ENCODE data around the gene RNPEP.
"Not testable (repeated sequence)": the region's sequence is repeated elsewhere in the genome, so short reads cannot be mapped to it uniquely, and the experiment has no call there.

The RNPEP gene

DNA sequence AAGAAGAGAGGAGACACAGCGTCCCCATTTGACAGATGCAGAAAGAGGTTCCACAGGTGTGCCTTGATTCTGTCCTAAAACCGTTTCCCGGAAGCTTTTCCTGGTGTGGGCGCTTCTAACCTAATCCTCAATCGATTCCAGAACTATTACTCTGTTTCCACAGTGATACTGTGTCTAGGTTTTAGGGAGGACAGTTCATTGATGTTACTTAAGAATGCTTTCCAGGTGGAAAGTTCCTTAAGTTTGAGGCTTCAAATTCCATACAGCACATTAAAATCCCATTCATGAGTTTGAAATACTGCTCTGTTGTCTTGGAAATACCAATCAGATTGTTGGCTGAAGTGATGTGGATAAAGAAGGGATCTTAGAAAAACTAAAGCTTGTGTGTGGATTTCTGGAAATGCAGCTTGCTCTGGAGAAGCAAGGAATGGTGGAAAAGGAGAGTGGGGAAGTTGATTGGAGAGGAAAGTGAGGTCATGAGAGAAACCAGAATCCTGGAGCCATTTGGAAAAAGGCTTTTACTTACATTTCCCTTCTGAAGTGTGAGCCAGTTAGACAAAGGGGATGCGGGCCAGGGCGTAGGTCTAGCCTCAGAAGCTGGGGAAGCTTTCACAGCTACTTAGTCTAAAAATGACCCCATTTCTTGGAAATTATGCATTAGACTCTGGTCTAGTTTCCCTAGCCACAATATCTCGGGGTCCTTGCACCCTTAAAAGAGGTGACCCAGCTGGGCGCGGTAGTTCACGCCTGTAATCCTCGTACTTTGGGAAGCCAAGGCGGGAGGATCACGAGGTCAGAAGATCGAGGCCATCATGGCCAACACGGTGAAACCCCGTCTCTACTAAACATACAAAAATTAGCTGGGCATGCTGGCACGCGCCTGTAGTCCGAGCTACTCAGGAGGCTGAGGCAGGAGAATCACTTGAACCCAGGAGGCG, 34.6 kb downstream of the RNPEP start:
- no peaks in the 10 kb centered on the region for H3K9me3 ChIP-seq (ENCODE audit: low read length)
- no peaks in the 10 kb centered on the region for H3K36me3 ChIP-seq (ENCODE audit: insufficient read depth, low read length)
- H3K4me1 ChIP-seq (ENCODE audit: insufficient read depth, low read length): no peaks in the 10 kb centered on the region
- H3K27me3 ChIP-seq (ENCODE audit: insufficient read depth, low read length): peaks cover under 1% of the 10 kb centered on the region
- H3K4me3 ChIP-seq (ENCODE audit: low read length): no peak overlapping the region
- H2AFZ ChIP-seq (ENCODE audit: low read depth, low read length): no peak overlapping the region

DNA sequence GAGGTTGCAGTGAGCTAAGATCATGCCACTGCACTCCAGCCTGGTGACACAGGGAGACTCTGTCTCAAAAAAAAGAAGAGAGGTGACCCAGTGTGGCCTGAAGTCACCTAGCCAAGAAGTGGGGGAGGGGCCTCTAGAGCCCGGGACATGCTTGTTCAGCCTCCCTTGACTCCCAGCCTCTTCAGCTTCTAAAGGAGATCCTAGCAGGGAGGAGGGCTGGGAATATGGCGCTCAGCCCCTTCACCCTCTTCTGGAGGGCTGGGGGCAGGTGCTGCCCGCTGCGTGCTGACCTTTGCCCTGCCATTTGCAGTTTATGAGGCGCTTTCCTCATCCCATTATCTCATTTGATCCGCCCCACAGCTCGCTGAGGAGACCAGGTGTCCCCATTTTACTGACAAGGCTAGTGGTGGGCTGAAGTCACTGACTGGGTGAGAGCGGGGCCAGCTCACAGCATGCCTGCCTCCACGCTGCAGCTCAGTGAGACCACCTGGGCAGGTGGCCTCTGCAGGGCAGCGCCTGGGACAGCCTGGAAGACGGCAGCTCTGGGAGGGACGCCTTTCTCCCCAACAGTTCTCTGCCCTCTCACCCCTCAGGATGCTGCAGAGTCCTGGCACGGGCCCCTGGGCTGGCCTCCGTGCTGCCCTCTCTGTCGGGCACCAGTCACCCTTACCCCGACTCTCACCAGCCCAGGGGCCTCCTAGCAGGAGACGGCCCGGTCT, 35.5 kb downstream of the RNPEP start:
- Histone ChIP-seq H3K9me3 (ENCODE audit: low read length) (no peaks in the 10 kb centered on the region), H3K4me3 (ENCODE audit: low read length) (no peak overlapping the region), H2AFZ (ENCODE audit: low read depth, low read length) (no peak overlapping the region), H3K36me3 (ENCODE audit: insufficient read depth, low read length) (no peaks in the 10 kb centered on the region), H3K27me3 (ENCODE audit: insufficient read depth, low read length) (no peaks in the 10 kb centered on the region), H3K4me1 (ENCODE audit: insufficient read depth, low read length) (no peaks in the 10 kb centered on the region)

DNA sequence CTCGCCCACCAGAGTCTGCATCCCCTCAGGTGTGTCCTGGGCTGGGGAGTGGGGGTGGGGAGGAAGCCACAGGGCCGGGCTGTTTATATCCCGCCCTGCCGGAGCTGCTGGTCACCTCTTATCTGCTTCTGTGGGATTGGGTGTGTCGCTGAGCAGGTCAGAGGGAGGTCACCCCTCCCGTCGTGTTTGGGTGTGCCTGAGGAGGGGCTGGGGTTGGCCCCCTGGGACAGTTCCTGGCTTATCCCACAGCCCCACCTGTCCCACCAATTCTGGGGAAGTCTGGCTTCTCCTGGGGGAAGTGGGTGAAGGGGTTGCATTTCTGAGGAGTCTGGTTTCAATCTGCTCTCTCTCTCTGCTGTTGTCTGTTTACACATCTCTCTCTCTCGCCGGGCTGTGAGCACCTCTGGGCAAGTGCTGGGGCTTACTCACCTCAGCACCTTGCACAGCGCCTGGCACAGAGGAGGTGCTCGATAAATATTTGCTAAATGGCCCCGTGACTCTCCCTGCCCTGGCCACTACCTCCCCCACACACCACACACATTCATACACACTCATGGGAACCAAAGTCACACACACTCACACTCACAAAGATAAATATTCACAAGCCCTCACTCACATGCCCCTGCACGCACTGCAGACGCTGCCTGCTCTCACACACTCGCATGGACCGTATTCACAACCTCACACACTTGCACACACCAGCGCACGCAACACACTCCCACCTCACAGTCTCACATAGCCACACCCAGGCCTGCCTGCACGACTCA, 36.2 kb downstream of the RNPEP start:
- H2AFZ ChIP-seq (ENCODE audit: low read depth, low read length): no peak overlapping the region
- H3K36me3 ChIP-seq (ENCODE audit: insufficient read depth, low read length): no peaks in the 10 kb centered on the region
- no peaks in the 10 kb centered on the region for H3K4me1 ChIP-seq (ENCODE audit: insufficient read depth, low read length)
- H3K27me3 ChIP-seq (ENCODE audit: insufficient read depth, low read length): no peaks in the 10 kb centered on the region
- no peaks in the 10 kb centered on the region for H3K9me3 ChIP-seq (ENCODE audit: low read length)
- H3K4me3 ChIP-seq (ENCODE audit: low read length): no peak overlapping the region

DNA sequence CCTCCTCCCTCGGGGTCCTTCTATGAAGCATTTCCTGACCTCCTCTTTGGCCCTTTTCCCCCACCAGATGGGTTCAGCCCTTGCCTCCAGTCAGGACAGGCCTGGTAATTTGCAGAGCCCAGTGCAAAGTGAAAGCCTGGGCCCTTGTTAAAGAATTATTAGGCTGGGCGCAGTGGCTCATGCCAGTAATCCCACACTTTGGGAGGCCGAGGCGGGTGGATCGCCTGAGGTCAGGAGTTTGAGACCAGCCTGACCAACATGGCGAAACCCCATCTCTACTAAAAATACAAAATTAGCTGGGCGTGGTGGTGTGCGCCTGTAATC, 36.7 kb downstream of the RNPEP start:
- not testable (repeated sequence) for H3K27me3 ChIP-seq (ENCODE audit: insufficient read depth, low read length); H3K9me3 ChIP-seq (ENCODE audit: low read length); H3K4me1 ChIP-seq (ENCODE audit: insufficient read depth, low read length); H3K4me3 ChIP-seq (ENCODE audit: low read length); H3K36me3 ChIP-seq (ENCODE audit: insufficient read depth, low read length); H2AFZ ChIP-seq (ENCODE audit: low read depth, low read length)

DNA sequence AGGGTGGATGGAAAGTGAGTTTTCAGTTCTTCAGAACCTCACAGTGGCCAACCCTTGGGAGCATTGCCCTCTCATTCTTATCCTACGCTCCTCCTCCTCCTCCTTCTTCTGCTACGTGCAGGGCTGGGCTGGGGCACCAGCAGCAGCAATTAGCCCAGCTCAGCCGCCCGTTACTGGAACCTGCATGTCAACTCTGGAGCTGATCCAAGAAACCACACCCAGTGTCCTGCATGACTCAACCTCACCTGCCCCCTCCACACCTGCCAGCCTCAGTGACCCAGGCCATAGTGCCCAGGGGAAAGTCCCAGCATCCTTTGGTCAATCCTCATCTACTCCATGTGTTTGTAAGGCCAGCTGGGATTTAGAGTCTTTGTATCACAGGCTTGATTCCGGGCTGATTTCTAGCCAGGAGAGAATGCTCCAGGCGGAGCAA, 40.6 kb downstream of the RNPEP start:
- Histone ChIP-seq H3K27me3 (ENCODE audit: insufficient read depth, low read length) (no peaks in the 10 kb centered on the region), H3K4me1 (ENCODE audit: insufficient read depth, low read length) (no peaks in the 10 kb centered on the region), H3K4me3 (ENCODE audit: low read length) (no peak overlapping the region), H3K9me3 (ENCODE audit: low read length) (no peaks in the 10 kb centered on the region), H2AFZ (ENCODE audit: low read depth, low read length) (no peak overlapping the region), H3K36me3 (ENCODE audit: insufficient read depth, low read length) (no peaks in the 10 kb centered on the region)

DNA sequence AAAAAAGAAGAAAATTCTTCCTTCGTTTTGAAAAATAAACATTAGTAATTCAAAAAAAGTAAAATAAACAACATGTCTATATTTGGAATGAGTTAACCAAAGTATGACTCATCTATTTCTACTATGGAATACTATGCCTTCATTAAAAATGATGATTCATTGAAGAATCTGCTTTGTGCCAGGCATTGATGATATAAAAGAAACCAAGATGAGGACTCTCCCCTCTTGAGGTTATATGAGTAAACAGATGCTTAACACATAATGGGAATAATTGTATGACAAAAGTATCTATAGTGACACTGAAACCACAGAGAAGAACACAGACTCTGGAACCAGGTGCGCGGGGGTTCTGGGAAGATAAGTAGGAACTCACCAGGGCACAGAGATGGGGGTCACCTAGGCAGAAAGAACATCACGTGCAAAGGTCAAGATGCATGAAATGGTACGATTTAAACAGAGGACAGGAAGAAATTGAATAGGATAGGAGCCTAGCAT, 46.8 kb downstream of the RNPEP start:
- Histone ChIP-seq H3K27me3 (ENCODE audit: insufficient read depth, low read length) (peaks cover 2% of the 10 kb centered on the region), H3K36me3 (ENCODE audit: insufficient read depth, low read length) (no peaks in the 10 kb centered on the region), H3K4me3 (ENCODE audit: low read length) (no peak overlapping the region), H3K9me3 (ENCODE audit: low read length) (no peaks in the 10 kb centered on the region), H3K4me1 (ENCODE audit: insufficient read depth, low read length) (no peaks in the 10 kb centered on the region), H2AFZ (ENCODE audit: low read depth, low read length) (no peak overlapping the region)

DNA sequence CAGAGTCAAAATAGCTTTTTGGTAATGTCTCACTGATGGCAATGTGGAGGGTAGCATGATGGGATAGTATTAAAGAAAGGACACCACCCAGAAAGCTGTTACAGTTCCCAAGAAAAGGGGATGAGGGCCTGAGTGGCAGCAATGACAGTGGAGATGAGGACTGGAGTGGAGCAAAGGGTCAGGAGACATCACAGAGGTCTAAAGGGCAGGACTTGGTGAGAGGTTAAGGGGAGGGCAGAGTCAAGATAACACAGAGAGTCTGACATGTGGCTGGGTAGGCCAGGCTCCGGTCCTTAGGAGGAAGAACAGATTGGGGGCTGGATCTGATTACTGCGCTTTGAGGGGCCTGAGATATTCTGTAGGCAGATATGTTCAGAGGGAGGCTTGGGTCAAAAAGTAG, 47.3 kb downstream of the RNPEP start:
- no peak overlapping the region for H3K4me3 ChIP-seq (ENCODE audit: low read length)
- no peaks in the 10 kb centered on the region for H3K4me1 ChIP-seq (ENCODE audit: insufficient read depth, low read length)
- no peaks in the 10 kb centered on the region for H3K36me3 ChIP-seq (ENCODE audit: insufficient read depth, low read length)
- H2AFZ ChIP-seq (ENCODE audit: low read depth, low read length): no peak overlapping the region
- H3K27me3 ChIP-seq (ENCODE audit: insufficient read depth, low read length): peaks cover 2% of the 10 kb centered on the region
- no peaks in the 10 kb centered on the region for H3K9me3 ChIP-seq (ENCODE audit: low read length)

DNA sequence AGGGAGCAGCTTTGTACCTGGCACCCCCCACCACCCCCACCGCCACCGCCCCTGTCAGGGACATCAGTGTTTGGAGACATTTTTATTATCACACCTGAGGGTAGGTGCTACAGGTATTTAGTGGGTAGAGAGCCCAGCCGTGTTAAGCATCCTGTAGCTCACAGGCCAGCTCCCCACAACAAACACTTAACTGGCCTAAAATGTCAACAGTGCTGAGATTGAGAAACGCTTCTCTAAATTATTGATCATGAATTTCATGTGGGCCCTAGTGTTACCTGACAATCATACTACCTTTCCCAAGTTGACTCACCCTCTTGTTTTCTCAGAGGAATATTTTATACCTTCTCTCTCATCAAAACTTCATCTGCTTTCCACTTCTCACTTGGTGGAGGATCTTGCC, 49.3 kb downstream of the RNPEP start:
- Histone ChIP-seq H3K4me1 (ENCODE audit: insufficient read depth, low read length) (no peaks in the 10 kb centered on the region), H3K9me3 (ENCODE audit: low read length) (no peaks in the 10 kb centered on the region), H3K4me3 (ENCODE audit: low read length) (no peak overlapping the region), H3K36me3 (ENCODE audit: insufficient read depth, low read length) (no peaks in the 10 kb centered on the region), H3K27me3 (ENCODE audit: insufficient read depth, low read length) (peaks cover 2% of the 10 kb centered on the region), H2AFZ (ENCODE audit: low read depth, low read length) (no peak overlapping the region)

DNA sequence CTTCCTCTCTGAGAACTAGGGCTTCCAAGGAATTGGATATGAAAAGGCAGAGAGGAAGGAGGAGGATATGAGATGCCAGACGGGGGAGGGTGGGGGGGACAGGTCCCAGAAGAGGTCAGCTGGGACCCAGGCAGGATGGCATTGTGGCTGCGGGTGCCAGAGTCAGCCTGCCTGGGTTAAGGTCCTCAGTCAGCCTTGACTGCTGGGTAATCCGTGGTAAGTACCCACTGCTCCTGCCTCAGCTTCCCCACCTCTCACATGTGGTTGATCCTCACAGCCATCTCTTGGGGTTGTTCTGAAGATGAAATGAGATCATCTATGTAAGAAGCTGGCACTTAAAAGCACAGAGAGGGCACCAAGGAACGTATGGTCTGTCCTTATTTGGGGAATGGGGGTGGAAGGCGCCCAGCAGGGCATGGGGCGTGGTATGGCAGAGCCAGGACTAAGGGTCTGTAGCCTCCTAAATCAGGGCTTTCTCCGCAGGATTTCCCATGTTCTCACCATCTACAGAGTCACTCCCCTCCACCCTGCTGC, 51.8 kb downstream of the RNPEP start:
- Histone ChIP-seq H3K27me3 (ENCODE audit: insufficient read depth, low read length) (peaks cover 2% of the 10 kb centered on the region), H3K4me3 (ENCODE audit: low read length) (no peak overlapping the region), H3K36me3 (ENCODE audit: insufficient read depth, low read length) (no peaks in the 10 kb centered on the region), H2AFZ (ENCODE audit: low read depth, low read length) (no peak overlapping the region), H3K9me3 (ENCODE audit: low read length) (no peaks in the 10 kb centered on the region), H3K4me1 (ENCODE audit: insufficient read depth, low read length) (no peaks in the 10 kb centered on the region)

DNA sequence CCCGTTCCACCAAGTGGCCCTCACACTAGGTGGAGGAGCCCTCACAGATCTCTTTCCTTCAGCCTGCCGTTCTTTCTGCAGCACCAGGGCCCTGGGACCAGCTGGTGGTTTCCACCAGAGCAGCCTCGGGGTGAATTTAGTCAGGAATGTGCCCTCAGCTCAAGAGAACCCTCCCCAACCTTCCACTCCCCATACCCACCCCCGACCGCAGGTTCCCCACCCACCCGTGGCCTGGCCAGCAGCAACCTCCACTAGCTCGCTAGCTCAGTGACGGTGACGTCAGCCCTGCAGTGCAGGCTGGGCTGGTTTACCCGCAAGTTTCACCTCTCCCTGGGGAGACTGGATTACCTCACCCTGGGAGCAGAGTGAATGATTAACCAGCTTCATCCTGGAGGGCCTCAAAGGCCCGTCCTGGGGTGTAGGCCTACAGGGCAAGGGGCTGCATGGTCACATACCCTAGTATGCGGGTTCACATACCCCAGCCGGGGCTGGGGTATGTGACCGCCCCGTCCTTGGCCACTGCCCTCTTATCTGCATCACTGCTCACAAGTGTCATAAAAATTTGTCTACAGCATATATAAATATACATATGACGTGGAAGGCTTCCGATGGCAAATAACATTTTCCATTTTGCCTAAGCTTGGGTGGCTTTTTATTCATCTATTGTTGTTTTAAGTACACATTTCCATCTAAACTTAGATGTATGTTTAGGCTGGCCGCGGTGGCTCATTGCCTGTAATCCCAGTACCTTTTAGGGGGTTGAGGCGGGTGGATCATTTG, 52.4 kb downstream of the RNPEP start:
- Histone ChIP-seq H3K27me3 (ENCODE audit: insufficient read depth, low read length) (peaks cover 2% of the 10 kb centered on the region), H2AFZ (ENCODE audit: low read depth, low read length) (no peak overlapping the region), H3K4me3 (ENCODE audit: low read length) (no peak overlapping the region), H3K9me3 (ENCODE audit: low read length) (no peaks in the 10 kb centered on the region), H3K4me1 (ENCODE audit: insufficient read depth, low read length) (no peaks in the 10 kb centered on the region), H3K36me3 (ENCODE audit: insufficient read depth, low read length) (no peaks in the 10 kb centered on the region)

DNA sequence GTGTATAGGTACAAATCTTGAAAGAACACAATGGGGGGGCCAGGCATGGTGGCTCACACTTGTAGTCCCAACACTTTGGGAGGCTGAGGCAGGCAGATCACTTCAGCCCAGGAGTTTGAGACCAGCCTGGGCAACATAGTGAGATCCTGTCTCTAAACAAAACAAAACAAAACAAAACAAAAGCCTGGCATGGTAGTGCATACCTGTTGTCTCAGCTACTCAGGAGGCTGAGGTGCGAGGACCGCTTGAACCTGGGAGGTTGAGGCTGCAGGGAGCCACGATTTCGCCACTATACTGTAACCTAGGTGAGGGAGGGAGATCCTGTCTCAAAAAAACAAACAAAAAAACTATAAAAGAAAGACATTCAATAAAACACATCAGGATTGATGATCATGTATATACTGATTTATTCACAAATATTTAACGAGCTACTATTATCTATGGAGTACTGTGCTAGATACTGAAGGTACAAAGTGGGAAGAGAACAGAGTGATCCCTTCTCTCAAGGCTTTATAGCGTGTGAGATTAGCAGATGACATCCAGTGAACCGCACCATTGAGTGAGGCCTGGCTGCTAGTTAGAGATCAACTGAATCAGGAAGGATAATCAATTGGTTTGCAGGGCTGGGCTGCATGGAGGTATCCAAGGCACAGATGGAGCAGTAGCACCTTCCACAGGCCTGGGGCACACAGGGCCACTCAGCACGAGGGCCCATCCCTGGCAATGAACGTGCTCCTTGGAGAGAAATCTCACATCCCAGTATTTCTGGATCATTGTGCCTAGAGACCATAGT, 54.3 kb downstream of the RNPEP start:
- Histone ChIP-seq H3K4me1 (ENCODE audit: insufficient read depth, low read length) (no peaks in the 10 kb centered on the region), H2AFZ (ENCODE audit: low read depth, low read length) (no peak overlapping the region), H3K27me3 (ENCODE audit: insufficient read depth, low read length) (peaks cover 2% of the 10 kb centered on the region)

More for the DNA sequence above, 54.3 kb downstream of the RNPEP start:
- Histone ChIP-seq H3K4me3 (ENCODE audit: low read length) (no peak overlapping the region), H3K9me3 (ENCODE audit: low read length) (no peaks in the 10 kb centered on the region), H3K36me3 (ENCODE audit: insufficient read depth, low read length) (no peaks in the 10 kb centered on the region)

Measured in neuron (in vitro differentiated cells).